Hippocampal formation (tissue), 2 donors: ENCODE data around the gene FCRLB.
"Not testable (repeated sequence)": the region's sequence is repeated elsewhere in the genome, so short reads cannot be mapped to it uniquely, and the experiment has no call there.

Experiments
- DNase-seq, 2 donors: peaks; one replicate each; lab custom pipeline; 2025; lab: John Stamatoyannopoulos, UW

FCRLB gene

GRCh38 chr1:161740921-161741320, 19.6 kb downstream of the FCRLB start:
- DNase-seq = no peak

GRCh38 chr1:161743231-161743630, 21.9 kb downstream of the FCRLB start:
- no peak for DNase-seq

- DNase-seq = no peak
Measured at GRCh38 chr1:161747801-161748200, 26.5 kb downstream of the FCRLB start.

GRCh38 chr1:161749509-161750407, 28.4 kb downstream of the FCRLB start, which contains the start of gene DUSP12:
Gene DUSP12, plus strand, starts transcription at chr1:161749786. Its CDS starts 16 bp downstream, at chr1:161749802.
- DNase-seq = peak; percentile 87 to 97

GRCh38 chr1:161763522-161764098, 42.3 kb downstream of the FCRLB start:
- no peak for DNase-seq

- peak; percentile 84 to 86 for DNase-seq
Measured at GRCh38 chr1:161766102-161766981, 45.0 kb downstream of the FCRLB start, which contains the start of gene ATF6. Gene ATF6, plus strand, starts transcription at chr1:161766320. Its CDS starts 41 bp downstream, at chr1:161766361.

GRCh38 chr1:161768461-161768860, 47.1 kb downstream of the FCRLB start:
- no peak for DNase-seq

- no peak for DNase-seq
Measured at GRCh38 chr1:161768986-161769672, 47.8 kb downstream of the FCRLB start.

GRCh38 chr1:161769673-161770045, 48.3 kb downstream of the FCRLB start:
- not testable (repeated sequence) for DNase-seq

GRCh38 chr1:161770250-161770649, 48.9 kb downstream of the FCRLB start:
- no peak for DNase-seq

GRCh38 chr1:161771161-161771560, 49.8 kb downstream of the FCRLB start:
- no peak for DNase-seq

- DNase-seq = no peak
Measured at GRCh38 chr1:161771973-161772372, 50.6 kb downstream of the FCRLB start.

GRCh38 chr1:161772397-161772796, 51.1 kb downstream of the FCRLB start:
- peak in 1 of 2 donors; percentile 31 for DNase-seq

GRCh38 chr1:161773791-161774190, 52.4 kb downstream of the FCRLB start:
- DNase-seq = no peak

- no peak for DNase-seq
Measured at GRCh38 chr1:161777261-161777660, 55.9 kb downstream of the FCRLB start.
